ENCODE data around the gene MAGEB16. TPM values are rescaled to one million over a fixed set of nuclear protein-coding genes. Genes with fewer than 3 reads are reported as not detected.

The MAGEB16 gene
- total RNA-seq (not detected), polyA plus RNA-seq (ENCODE audit: insufficient read length in 2 of 2) (not detected)
- long read RNA-seq, donor 1 = 0 reads
- long read RNA-seq, donor 2 = 0 reads
- long read RNA-seq, donor 3 = 0 reads
- long read RNA-seq, donor 4 = 0 reads

- H3K27me3 ChIP-seq (ENCODE audit: control insufficient read depth, insufficient read depth, low read length) = no peaks in the 10 kb centered on the region
- WGBS (ENCODE audit: insufficient coverage) = 91% methylated on average over 15 of the region's 15 CpGs
- H3K4me3 ChIP-seq (ENCODE audit: low read depth, low read length) = no peak within 1 kb of the TSS
- no peak within 1 kb of the TSS for H3K27ac ChIP-seq (ENCODE audit: low read depth, low read length)
- no peaks in the 10 kb centered on the region for H3K4me1 ChIP-seq (ENCODE audit: control insufficient read depth, insufficient read depth, low read length)
- no peaks in the 10 kb centered on the region for H3K9me3 ChIP-seq (ENCODE audit: control insufficient read depth, insufficient read depth, low read length)
- H3K36me3 ChIP-seq (ENCODE audit: control insufficient read depth, insufficient read depth, low read length) = no peaks in the 10 kb centered on the region
- no peak for DNase-seq (ENCODE audit: low read depth in 4 of 6, low spot score in 6 of 6)
Measured at GRCh38 chrX:35798042-35798441, at the start of gene MAGEB16. MAGEB16 (plus strand) TSS chrX:35798342; CDS start chrX:35802197, 3,855 bp downstream.

GRCh38 chrX:35773958-35774564, 24.1 kb upstream of the MAGEB16 start:
- Histone ChIP-seq H3K27me3 (ENCODE audit: control insufficient read depth, insufficient read depth, low read length) (no peaks in the 10 kb centered on the region), H3K4me1 (ENCODE audit: control insufficient read depth, insufficient read depth, low read length) (no peaks in the 10 kb centered on the region)
- WGBS (ENCODE audit: insufficient coverage) = no CpG with 5 or more reads among the region's 1 CpG

GRCh38 chrX:35785075-35785474, 13.1 kb upstream of the MAGEB16 start:
- H3K4me1 ChIP-seq (ENCODE audit: control insufficient read depth, insufficient read depth, low read length) = no peaks in the 10 kb centered on the region
- WGBS (ENCODE audit: insufficient coverage) = 100% methylated on average over 3 of the region's 6 CpGs
- H3K27ac ChIP-seq (ENCODE audit: low read depth, low read length) = no peak overlapping the region
- H3K36me3 ChIP-seq (ENCODE audit: control insufficient read depth, insufficient read depth, low read length) = no peaks in the 10 kb centered on the region
- H3K27me3 ChIP-seq (ENCODE audit: control insufficient read depth, insufficient read depth, low read length) = peaks cover 2% of the 10 kb centered on the region
- no peak overlapping the region for H3K4me3 ChIP-seq (ENCODE audit: low read depth, low read length)
- no peak for DNase-seq (ENCODE audit: low read depth in 4 of 6, low spot score in 6 of 6)
- H3K9me3 ChIP-seq (ENCODE audit: control insufficient read depth, insufficient read depth, low read length) = no peaks in the 10 kb centered on the region

More at GRCh38 chrX:35773958-35774564, 24.1 kb upstream of the MAGEB16 start:
- Histone ChIP-seq H3K36me3 (ENCODE audit: control insufficient read depth, insufficient read depth, low read length) (no peaks in the 10 kb centered on the region), H3K9me3 (ENCODE audit: control insufficient read depth, insufficient read depth, low read length) (no peaks in the 10 kb centered on the region), H3K27ac (ENCODE audit: low read depth, low read length) (no peak overlapping the region), H3K4me3 (ENCODE audit: low read depth, low read length) (no peak overlapping the region)
- no peak for DNase-seq (ENCODE audit: low read depth in 4 of 6, low spot score in 6 of 6)

GRCh38 chrX:35786271-35786670, 11.9 kb upstream of the MAGEB16 start:
- DNase-seq (ENCODE audit: low read depth in 4 of 6, low spot score in 6 of 6) = no peak
- Histone ChIP-seq H3K27me3 (ENCODE audit: control insufficient read depth, insufficient read depth, low read length) (peaks cover 2% of the 10 kb centered on the region), H3K36me3 (ENCODE audit: control insufficient read depth, insufficient read depth, low read length) (no peaks in the 10 kb centered on the region), H3K4me3 (ENCODE audit: low read depth, low read length) (no peak overlapping the region), H3K4me1 (ENCODE audit: control insufficient read depth, insufficient read depth, low read length) (no peaks in the 10 kb centered on the region), H3K27ac (ENCODE audit: low read depth, low read length) (no peak overlapping the region), H3K9me3 (ENCODE audit: control insufficient read depth, insufficient read depth, low read length) (no peaks in the 10 kb centered on the region)
- WGBS (ENCODE audit: insufficient coverage) = 86% methylated on average over 1 of the region's 2 CpGs

- WGBS (ENCODE audit: insufficient coverage) = no CpG with 5 or more reads among the region's 2 CpGs
- no peaks in the 10 kb centered on the region for H3K9me3 ChIP-seq (ENCODE audit: control insufficient read depth, insufficient read depth, low read length)
- no peak overlapping the region for H3K27ac ChIP-seq (ENCODE audit: low read depth, low read length)
- H3K36me3 ChIP-seq (ENCODE audit: control insufficient read depth, insufficient read depth, low read length) = no peaks in the 10 kb centered on the region
- no peak for DNase-seq (ENCODE audit: low read depth in 4 of 6, low spot score in 6 of 6)
- no peak overlapping the region for H3K4me3 ChIP-seq (ENCODE audit: low read depth, low read length)
- no peaks in the 10 kb centered on the region for H3K4me1 ChIP-seq (ENCODE audit: control insufficient read depth, insufficient read depth, low read length)
- H3K27me3 ChIP-seq (ENCODE audit: control insufficient read depth, insufficient read depth, low read length) = peaks cover 2% of the 10 kb centered on the region
Measured at GRCh38 chrX:35787867-35788266, 10.3 kb upstream of the MAGEB16 start.

GRCh38 chrX:35800474-35800873, 2.3 kb downstream of the MAGEB16 start:
- no peak overlapping the region for H3K4me3 ChIP-seq (ENCODE audit: low read depth, low read length)
- no peaks in the 10 kb centered on the region for H3K9me3 ChIP-seq (ENCODE audit: control insufficient read depth, insufficient read depth, low read length)
- 55% methylated on average over 4 of the region's 5 CpGs for WGBS (ENCODE audit: insufficient coverage)
- H3K4me1 ChIP-seq (ENCODE audit: control insufficient read depth, insufficient read depth, low read length) = no peaks in the 10 kb centered on the region
- no peak overlapping the region for H3K27ac ChIP-seq (ENCODE audit: low read depth, low read length)
- no peaks in the 10 kb centered on the region for H3K36me3 ChIP-seq (ENCODE audit: control insufficient read depth, insufficient read depth, low read length)
- no peaks in the 10 kb centered on the region for H3K27me3 ChIP-seq (ENCODE audit: control insufficient read depth, insufficient read depth, low read length)
- no peak for DNase-seq (ENCODE audit: low read depth in 4 of 6, low spot score in 6 of 6)

- WGBS (ENCODE audit: insufficient coverage) = 60% methylated on average over 2 of the region's 4 CpGs
- no peak overlapping the region for H3K4me3 ChIP-seq (ENCODE audit: low read depth, low read length)
- no peaks in the 10 kb centered on the region for H3K36me3 ChIP-seq (ENCODE audit: control insufficient read depth, insufficient read depth, low read length)
- H3K27ac ChIP-seq (ENCODE audit: low read depth, low read length) = no peak overlapping the region
- H3K9me3 ChIP-seq (ENCODE audit: control insufficient read depth, insufficient read depth, low read length) = no peaks in the 10 kb centered on the region
- H3K27me3 ChIP-seq (ENCODE audit: control insufficient read depth, insufficient read depth, low read length) = no peaks in the 10 kb centered on the region
- DNase-seq (ENCODE audit: low read depth in 4 of 6, low spot score in 6 of 6) = no peak
- no peaks in the 10 kb centered on the region for H3K4me1 ChIP-seq (ENCODE audit: control insufficient read depth, insufficient read depth, low read length)
Measured at GRCh38 chrX:35809781-35810180, 11.6 kb downstream of the MAGEB16 start.

- H3K27me3 ChIP-seq (ENCODE audit: control insufficient read depth, insufficient read depth, low read length) = no peaks in the 10 kb centered on the region
- no peaks in the 10 kb centered on the region for H3K36me3 ChIP-seq (ENCODE audit: control insufficient read depth, insufficient read depth, low read length)
- H3K4me3 ChIP-seq (ENCODE audit: low read depth, low read length) = no peak overlapping the region
- 60% methylated on average over 2 of the region's 4 CpGs for WGBS (ENCODE audit: insufficient coverage)
- H3K9me3 ChIP-seq (ENCODE audit: control insufficient read depth, insufficient read depth, low read length) = no peaks in the 10 kb centered on the region
- H3K4me1 ChIP-seq (ENCODE audit: control insufficient read depth, insufficient read depth, low read length) = no peaks in the 10 kb centered on the region
- H3K27ac ChIP-seq (ENCODE audit: low read depth, low read length) = no peak overlapping the region
- peak in 1 of 6 donors; percentile 24 for DNase-seq (ENCODE audit: low read depth in 4 of 6, low spot score in 6 of 6)
Measured at GRCh38 chrX:35819241-35819640, 21.1 kb downstream of the MAGEB16 start.

GRCh38 chrX:35826503-35826902, 28.4 kb downstream of the MAGEB16 start:
- no peak for DNase-seq (ENCODE audit: low read depth in 4 of 6, low spot score in 6 of 6)
- Histone ChIP-seq H3K4me3 (ENCODE audit: low read depth, low read length) (no peak overlapping the region), H3K4me1 (ENCODE audit: control insufficient read depth, insufficient read depth, low read length) (no peaks in the 10 kb centered on the region), H3K27me3 (ENCODE audit: control insufficient read depth, insufficient read depth, low read length) (peaks cover 2% of the 10 kb centered on the region), H3K9me3 (ENCODE audit: control insufficient read depth, insufficient read depth, low read length) (no peaks in the 10 kb centered on the region), H3K27ac (ENCODE audit: low read depth, low read length) (no peak overlapping the region), H3K36me3 (ENCODE audit: control insufficient read depth, insufficient read depth, low read length) (no peaks in the 10 kb centered on the region)
- WGBS (ENCODE audit: insufficient coverage) = 11% methylated on average over 1 of the region's 1 CpG

- Histone ChIP-seq H3K27me3 (ENCODE audit: control insufficient read depth, insufficient read depth, low read length) (peaks cover 2% of the 10 kb centered on the region), H3K4me3 (ENCODE audit: low read depth, low read length) (no peak overlapping the region), H3K4me1 (ENCODE audit: control insufficient read depth, insufficient read depth, low read length) (no peaks in the 10 kb centered on the region), H3K27ac (ENCODE audit: low read depth, low read length) (no peak overlapping the region), H3K36me3 (ENCODE audit: control insufficient read depth, insufficient read depth, low read length) (no peaks in the 10 kb centered on the region), H3K9me3 (ENCODE audit: control insufficient read depth, insufficient read depth, low read length) (no peaks in the 10 kb centered on the region)
- DNase-seq (ENCODE audit: low read depth in 4 of 6, low spot score in 6 of 6) = no peak
- WGBS (ENCODE audit: insufficient coverage) = no CpG with 5 or more reads among the region's 3 CpGs
Measured at GRCh38 chrX:35829501-35829900, 31.4 kb downstream of the MAGEB16 start.

Data from spinal cord (tissue), 10 donors.